ENCODE measurements around the gene TSPAN15. TPM values are rescaled to one million over a fixed set of nuclear protein-coding genes. Genes with fewer than 3 reads are reported as not detected.

Gene TSPAN15
- total RNA-seq, 3 donors from 2014 or later (not counting 1 experiment from before 2014, with no cell fraction given) = 1.3 to 3.9 (median 2.1) TPM

DNA sequence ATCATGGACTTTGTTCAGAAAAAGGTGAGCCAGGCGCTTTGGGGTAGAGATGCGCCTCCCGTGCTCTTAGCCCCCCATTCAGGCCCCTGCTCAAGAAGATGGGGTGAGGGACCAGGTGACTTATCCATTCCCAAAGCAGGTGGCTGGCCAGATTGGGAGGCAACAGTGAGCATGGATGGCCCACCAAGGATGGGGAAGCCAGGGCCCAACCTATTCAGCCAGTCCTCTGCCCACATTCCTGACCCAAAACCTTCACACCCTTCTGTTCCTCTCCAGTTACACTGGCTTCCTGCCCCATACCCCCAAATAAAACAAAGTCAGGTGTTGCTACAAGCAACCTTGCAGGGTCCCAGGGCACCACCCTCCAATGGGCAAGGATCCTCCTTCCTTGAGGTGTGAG, 44.4 kb downstream of the TSPAN15 start:
- Mint-ChIP-seq H3K4me1 (no peaks in the 10 kb centered on the region), H3K27me3 (ENCODE audit: low read depth in 2 of 2) (peaks cover 0 to 3% of the 10 kb centered on the region in 2 donors), H3K27ac (no peak overlapping the region), H3K4me3 (no peak overlapping the region), H3K36me3 (no peaks in the 10 kb centered on the region), H3K9me3 (no peaks in the 10 kb centered on the region)
- H3K4me1 ChIP-seq (ENCODE audit: control insufficient read depth, insufficient read depth, low read length) = no peaks in the 10 kb centered on the region
- no peak overlapping the region for H3K27ac ChIP-seq (ENCODE audit: low read length)
- no peak overlapping the region for H3K4me3 ChIP-seq (ENCODE audit: low read length)
- no peaks in the 10 kb centered on the region for H3K27me3 ChIP-seq (ENCODE audit: control insufficient read depth, insufficient read depth, low read length)
- intact Hi-C loops (cut with micrococcal nuclease) = no loop called here
- TF ChIP-seq CTCF (IDR thresholded peaks at IDR 0.05) = no peak
- no peak for DNase-seq
- no peaks in the 10 kb centered on the region for H3K9me3 ChIP-seq (ENCODE audit: control insufficient read depth, insufficient read depth, low read length)
- no peaks in the 10 kb centered on the region for H3K36me3 ChIP-seq (ENCODE audit: control insufficient read depth, insufficient read depth, low read length)
- ATAC-seq = no peak
- WGBS (ENCODE audit: insufficient coverage) = 93% methylated on average over 3 of the region's 3 CpGs

GRCh38 chr10:69496352-69497230, 45.3 kb downstream of the TSPAN15 start:
- no peak for ATAC-seq
- Mint-ChIP-seq H3K4me3 (no peak overlapping the region), H3K9me3 (no peaks in the 10 kb centered on the region), H3K27me3 (ENCODE audit: low read depth in 2 of 2) (peaks cover 0 to 3% of the 10 kb centered on the region in 2 donors), H3K27ac (no peak overlapping the region), H3K4me1 (no peaks in the 10 kb centered on the region), H3K36me3 (no peaks in the 10 kb centered on the region)
- no peaks in the 10 kb centered on the region for H3K9me3 ChIP-seq (ENCODE audit: control insufficient read depth, insufficient read depth, low read length)
- intact Hi-C loops (cut with micrococcal nuclease) = no loop called here
- no peaks in the 10 kb centered on the region for H3K4me1 ChIP-seq (ENCODE audit: control insufficient read depth, insufficient read depth, low read length)
- DNase-seq = no peak
- H3K4me3 ChIP-seq (ENCODE audit: low read length) = no peak overlapping the region
- H3K27ac ChIP-seq (ENCODE audit: low read length) = no peak overlapping the region
- no peaks in the 10 kb centered on the region for H3K27me3 ChIP-seq (ENCODE audit: control insufficient read depth, insufficient read depth, low read length)
- 82% methylated on average over 6 of the region's 6 CpGs for WGBS (ENCODE audit: insufficient coverage)
- H3K36me3 ChIP-seq (ENCODE audit: control insufficient read depth, insufficient read depth, low read length) = no peaks in the 10 kb centered on the region
- TF ChIP-seq CTCF (IDR thresholded peaks at IDR 0.05) = no peak

DNA sequence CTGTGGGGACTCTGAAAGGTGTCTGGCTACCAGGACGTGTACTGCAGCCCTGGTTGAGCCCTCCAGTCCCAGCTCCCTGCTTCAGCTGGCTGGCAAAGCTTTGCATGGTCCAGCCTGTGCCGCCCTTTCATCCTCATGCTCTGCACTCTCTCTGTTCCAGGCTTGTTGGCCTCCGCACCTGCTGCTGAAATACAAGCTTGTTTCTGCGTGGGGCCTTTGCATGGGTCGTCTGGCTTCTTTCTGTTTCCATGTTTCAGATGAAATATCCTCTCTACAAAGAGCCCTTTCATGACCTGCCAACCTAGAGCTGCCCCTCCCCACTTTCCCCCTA, 45.9 kb downstream of the TSPAN15 start:
- Histone ChIP-seq H3K9me3 (ENCODE audit: control insufficient read depth, insufficient read depth, low read length) (no peaks in the 10 kb centered on the region), H3K4me3 (ENCODE audit: low read length) (no peak overlapping the region), H3K27ac (ENCODE audit: low read length) (no peak overlapping the region), H3K36me3 (ENCODE audit: control insufficient read depth, insufficient read depth, low read length) (no peaks in the 10 kb centered on the region), H3K4me1 (ENCODE audit: control insufficient read depth, insufficient read depth, low read length) (no peaks in the 10 kb centered on the region), H3K27me3 (ENCODE audit: control insufficient read depth, insufficient read depth, low read length) (no peaks in the 10 kb centered on the region)
- no peaks in the 10 kb centered on the region for H3K4me1 Mint-ChIP-seq
- intact Hi-C loops (cut with micrococcal nuclease) = no loop called here
- 91% methylated on average over 5 of the region's 5 CpGs for WGBS (ENCODE audit: insufficient coverage)
- no peak for DNase-seq
- no peak for ATAC-seq
- H3K9me3 Mint-ChIP-seq = no peaks in the 10 kb centered on the region
- no peaks in the 10 kb centered on the region for H3K36me3 Mint-ChIP-seq
- no peak for TF ChIP-seq CTCF (IDR thresholded peaks at IDR 0.05)
- no peak overlapping the region for H3K4me3 Mint-ChIP-seq
- H3K27ac Mint-ChIP-seq = no peak overlapping the region
- H3K27me3 Mint-ChIP-seq (ENCODE audit: low read depth in 2 of 2) = peaks cover 0 to 3% of the 10 kb centered on the region in 2 donors

Data from natural killer cell (primary cell).